ENCODE data around the gene LINC00237.

LINC00237 gene

GRCh38 chr20:21052241-21052640 lies 53.9 kb downstream of the LINC00237 start:
- Mint-ChIP-seq H3K4me1 (ENCODE audit: low read depth) (no peaks in the 10 kb centered on the region), H3K27me3 (peaks cover 15% of the 10 kb centered on the region), H3K9me3 (no peaks in the 10 kb centered on the region), H3K27ac (no peak overlapping the region), H3K4me3 (no peak overlapping the region), H3K36me3 (ENCODE audit: low read depth) (no peaks in the 10 kb centered on the region)

- Mint-ChIP-seq H3K4me3 (no peak overlapping the region), H3K9me3 (no peaks in the 10 kb centered on the region), H3K4me1 (ENCODE audit: low read depth) (no peaks in the 10 kb centered on the region), H3K27me3 (peaks cover 15% of the 10 kb centered on the region), H3K36me3 (ENCODE audit: low read depth) (no peaks in the 10 kb centered on the region), H3K27ac (no peak overlapping the region)
Measured at GRCh38 chr20:21050710-21051109, 55.4 kb downstream of the LINC00237 start.

- H3K4me1 Mint-ChIP-seq (ENCODE audit: low read depth): no peaks in the 10 kb centered on the region
- H3K4me3 Mint-ChIP-seq: no peak overlapping the region
- no peaks in the 10 kb centered on the region for H3K36me3 Mint-ChIP-seq (ENCODE audit: low read depth)
- H3K9me3 Mint-ChIP-seq: no peaks in the 10 kb centered on the region
- H3K27me3 Mint-ChIP-seq: peaks cover 15% of the 10 kb centered on the region
- no peak overlapping the region for H3K27ac Mint-ChIP-seq
Measured at GRCh38 chr20:21049305-21049828, 56.8 kb downstream of the LINC00237 start.

- no peaks in the 10 kb centered on the region for H3K9me3 Mint-ChIP-seq
- no peak overlapping the region for H3K27ac Mint-ChIP-seq
- H3K4me1 Mint-ChIP-seq (ENCODE audit: low read depth): no peaks in the 10 kb centered on the region
- H3K4me3 Mint-ChIP-seq: no peak overlapping the region
- H3K27me3 Mint-ChIP-seq: peaks cover 11% of the 10 kb centered on the region
- no peaks in the 10 kb centered on the region for H3K36me3 Mint-ChIP-seq (ENCODE audit: low read depth)
Measured at GRCh38 chr20:21048841-21049273, 57.3 kb downstream of the LINC00237 start.

- Mint-ChIP-seq H3K27ac (no peak overlapping the region), H3K27me3 (peaks cover 3% of the 10 kb centered on the region), H3K4me1 (ENCODE audit: low read depth) (no peaks in the 10 kb centered on the region), H3K9me3 (no peaks in the 10 kb centered on the region), H3K36me3 (ENCODE audit: low read depth) (no peaks in the 10 kb centered on the region), H3K4me3 (no peak overlapping the region)
Measured at GRCh38 chr20:21047981-21048380, 58.2 kb downstream of the LINC00237 start.

- Mint-ChIP-seq H3K4me3 (no peak overlapping the region), H3K27me3 (peaks cover 3% of the 10 kb centered on the region), H3K36me3 (ENCODE audit: low read depth) (no peaks in the 10 kb centered on the region), H3K9me3 (no peaks in the 10 kb centered on the region), H3K4me1 (ENCODE audit: low read depth) (no peaks in the 10 kb centered on the region), H3K27ac (no peak overlapping the region)
Measured at GRCh38 chr20:21046413-21047070, 59.6 kb downstream of the LINC00237 start.
